DOHH2 (cell line): ENCODE results near the gene XRCC4.

Experiments
- EZH2phosphoT487 ChIP-seq: fragments of 200-600 bp; sonication (generic); IDR thresholded peaks from 2 replicates; pipeline ENCODE4 v1.6.1; 2017; ENCODE audit warnings: borderline replicate concordance, mild to moderate bottlenecking, antibody characterized with exemption, low read length, moderate library complexity, mixed read lengths
- TF ChIP-seq, protein P1 (sequence below): fragments of 200-600 bp; sonication (generic); IDR thresholded peaks from one replicate; pipeline ENCODE4 v1.5.1; 2014; ENCODE audit warnings: antibody characterized with exemption, mild to moderate bottlenecking, low read depth, low read length; ENCODE audit not compliant: poor library complexity, severe bottlenecking

DNA sequence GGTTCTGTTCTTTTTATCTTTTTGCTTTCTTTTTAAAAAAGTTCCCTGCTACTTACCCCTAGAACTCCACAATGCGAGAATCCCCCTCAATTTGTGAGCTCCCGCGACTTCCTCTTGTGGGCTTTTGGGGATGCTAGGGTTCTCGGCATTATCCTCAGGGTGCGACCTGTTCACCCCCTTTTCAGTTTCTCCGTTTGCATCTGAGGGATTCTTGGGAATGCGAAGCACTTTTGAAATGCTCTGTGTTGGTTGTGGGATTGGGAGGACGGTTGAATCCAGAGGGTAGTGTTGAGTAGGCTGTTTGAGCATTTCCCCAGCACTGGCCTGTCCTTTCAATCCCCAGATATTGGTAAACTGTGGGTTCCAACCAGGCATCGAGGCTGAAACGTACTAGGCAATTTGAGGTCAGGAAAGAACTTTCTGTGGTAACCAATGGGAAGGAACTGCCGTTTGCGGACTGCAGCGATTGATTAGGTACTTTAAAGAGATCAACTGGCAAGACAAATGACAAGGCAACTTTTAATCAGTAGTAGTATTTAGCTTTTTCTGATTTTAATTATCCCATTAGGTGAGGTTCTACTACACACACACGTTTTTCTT, 415 bp downstream of the XRCC4 start:
- TF ChIP-seq, protein P1, sequence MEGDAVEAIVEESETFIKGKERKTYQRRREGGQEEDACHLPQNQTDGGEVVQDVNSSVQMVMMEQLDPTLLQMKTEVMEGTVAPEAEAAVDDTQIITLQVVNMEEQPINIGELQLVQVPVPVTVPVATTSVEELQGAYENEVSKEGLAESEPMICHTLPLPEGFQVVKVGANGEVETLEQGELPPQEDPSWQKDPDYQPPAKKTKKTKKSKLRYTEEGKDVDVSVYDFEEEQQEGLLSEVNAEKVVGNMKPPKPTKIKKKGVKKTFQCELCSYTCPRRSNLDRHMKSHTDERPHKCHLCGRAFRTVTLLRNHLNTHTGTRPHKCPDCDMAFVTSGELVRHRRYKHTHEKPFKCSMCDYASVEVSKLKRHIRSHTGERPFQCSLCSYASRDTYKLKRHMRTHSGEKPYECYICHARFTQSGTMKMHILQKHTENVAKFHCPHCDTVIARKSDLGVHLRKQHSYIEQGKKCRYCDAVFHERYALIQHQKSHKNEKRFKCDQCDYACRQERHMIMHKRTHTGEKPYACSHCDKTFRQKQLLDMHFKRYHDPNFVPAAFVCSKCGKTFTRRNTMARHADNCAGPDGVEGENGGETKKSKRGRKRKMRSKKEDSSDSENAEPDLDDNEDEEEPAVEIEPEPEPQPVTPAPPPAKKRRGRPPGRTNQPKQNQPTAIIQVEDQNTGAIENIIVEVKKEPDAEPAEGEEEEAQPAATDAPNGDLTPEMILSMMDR, result no peak
- no peak for TF ChIP-seq EZH2phosphoT487
